Activated CD8-positive, alpha-beta T cell treated with anti-CD3 and anti-CD28 coated beads, Interleukin-2, amount 10 ng/mL, durations not matched to agents 7 days and 5 days (primary cell): ENCODE results near the gene CHMP2B. TPM values are rescaled to one million over a fixed set of nuclear protein-coding genes. Genes with fewer than 3 reads are reported as not detected.

Source experiments
- ATAC-seq: fragments of 150-1000 bp; cut with Tn5 transposase; one replicate; pipeline ENCODE4 v1.10.0; 2021; ENCODE audit warnings: moderate library complexity
- CTCF ChIA-PET: fragments of 350-600 bp; sonication (Branson Sonifier 250); formaldehyde crosslinking; loops from one replicate; lab custom pipeline; 2021; ENCODE audit warnings: antibody characterized with exemption; lab: Charles Lee
- POLR2A ChIA-PET: fragments of 350-600 bp; sonication (Branson Sonifier 250); formaldehyde crosslinking; loops from one replicate; lab custom pipeline; 2021; ENCODE audit warnings: antibody characterized with exemption; lab: Charles Lee
- DNase-seq: peaks from one replicate; pipeline ENCODE4 v3.0.0-alpha.2; 2020
- H3K27ac Mint-ChIP-seq: one replicate; pipeline ENCODE4 v1.8.0; 2021; ENCODE audit warnings: mild to moderate bottlenecking, mixed read lengths
- H3K27me3 Mint-ChIP-seq: one replicate; pipeline ENCODE4 v1.8.0; 2021; ENCODE audit warnings: low read depth, mixed read lengths
- H3K36me3 Mint-ChIP-seq: one replicate; pipeline ENCODE4 v1.8.0; 2021; ENCODE audit warnings: low read depth, mixed read lengths
- H3K4me1 Mint-ChIP-seq: one replicate; pipeline ENCODE4 v1.8.0; 2021; ENCODE audit warnings: low read depth, mixed read lengths
- H3K4me3 Mint-ChIP-seq: one replicate; pipeline ENCODE4 v1.8.0; 2021; ENCODE audit warnings: mild to moderate bottlenecking, mixed read lengths
- H3K9me3 Mint-ChIP-seq: one replicate; pipeline ENCODE4 v1.8.0; 2022; ENCODE audit warnings: mixed read lengths; ENCODE audit not compliant: insufficient read depth
- total RNA-seq, 2 experiments: library from RNA; stranded (reverse); gene quantifications; one replicate each; pipeline ENCODE4 v1.2.3, GENCODE V29; 2021

The CHMP2B gene, protein sequence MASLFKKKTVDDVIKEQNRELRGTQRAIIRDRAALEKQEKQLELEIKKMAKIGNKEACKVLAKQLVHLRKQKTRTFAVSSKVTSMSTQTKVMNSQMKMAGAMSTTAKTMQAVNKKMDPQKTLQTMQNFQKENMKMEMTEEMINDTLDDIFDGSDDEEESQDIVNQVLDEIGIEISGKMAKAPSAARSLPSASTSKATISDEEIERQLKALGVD
- 10 to 100 TPM; 18.8 to 21.2 TPM for total RNA-seq

DNA sequence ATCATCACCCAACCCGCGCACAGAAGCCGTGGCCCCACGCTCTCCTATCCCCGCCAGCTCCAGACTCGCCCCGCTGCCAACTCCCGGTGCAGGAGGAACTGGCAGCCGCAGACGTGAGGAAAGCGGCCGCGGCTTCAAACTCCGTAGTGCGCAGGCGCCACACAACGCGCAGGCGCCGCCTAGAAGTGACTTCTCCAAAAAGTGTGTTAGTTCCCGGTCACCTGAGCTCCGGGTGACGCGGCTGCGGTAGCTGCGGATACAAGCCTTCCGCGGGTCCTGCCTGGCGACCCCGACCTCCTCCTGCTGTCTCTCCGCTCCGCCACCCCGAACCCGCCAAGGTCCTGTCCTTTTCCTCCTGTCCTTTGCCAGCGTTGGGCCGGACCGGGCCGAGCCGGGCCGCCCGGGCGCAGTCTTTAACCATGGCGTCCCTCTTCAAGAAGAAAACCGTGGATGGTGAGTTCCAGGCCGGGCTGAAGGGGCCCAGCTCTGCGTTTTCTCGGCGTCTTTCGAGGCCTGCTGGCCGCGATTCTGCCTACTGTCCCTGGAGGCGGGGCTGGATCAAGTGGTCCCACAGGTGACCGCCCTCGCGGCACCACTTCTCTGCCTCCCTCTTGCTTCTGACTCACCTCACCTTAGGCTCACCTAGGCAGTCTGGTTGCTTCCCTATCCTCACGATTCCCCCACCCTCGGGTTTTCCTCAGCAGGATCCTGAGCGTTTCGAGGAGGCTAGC, at the start of gene CHMP2B:
Gene CHMP2B (plus strand): TSS at position 206 of the 731 bp plus-strand sequence. CDS start 214 bp downstream, at position 420.
- Mint-ChIP-seq H3K27ac (peak within 1 kb of the TSS; percentile 96), H3K36me3 (peaks cover 2% of the 10 kb centered on the region), H3K4me1 (peaks cover 24% of the 10 kb centered on the region), H3K9me3 (no peaks in the 10 kb centered on the region), H3K4me3 (peak within 1 kb of the TSS; percentile 97), H3K27me3 (peaks cover 18% of the 10 kb centered on the region)
- POLR2A ChIA-PET = interaction anchor here (0.6 kb wide), 1 partner anchor 29 kb away, joined by 3 read pairs; no protein-coding TSS in a partner anchor
- DNase-seq (peak; percentile 92), ATAC-seq (peak; percentile 95)
- CTCF ChIA-PET = no interaction called here

DNA sequence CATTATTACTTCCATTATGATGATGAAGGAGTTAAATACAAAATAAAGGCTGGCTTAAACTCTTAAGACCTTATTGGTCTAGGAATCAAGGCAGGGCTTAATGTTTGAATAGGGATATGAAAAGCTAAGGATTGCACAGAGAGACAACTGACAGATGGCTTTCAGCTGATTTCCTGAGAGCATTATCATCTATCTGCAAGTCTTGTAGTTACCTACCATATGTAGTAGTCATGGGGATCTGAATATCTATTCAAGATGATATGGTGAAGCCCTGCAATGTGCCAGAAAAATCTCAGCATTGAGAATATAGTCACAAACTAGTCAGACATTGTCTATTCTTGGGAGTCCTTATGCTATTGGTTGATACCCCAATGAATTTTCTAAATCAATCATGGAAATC, 47.5 kb upstream of the CHMP2B start:
- DNase-seq (no peak), ATAC-seq (no peak)
- H3K4me3 Mint-ChIP-seq = no peak overlapping the region
- ChIA-PET POLR2A (no interaction called here), CTCF (no interaction called here)
- no peaks in the 10 kb centered on the region for H3K9me3 Mint-ChIP-seq
- H3K27ac Mint-ChIP-seq = no peak overlapping the region
- H3K27me3 Mint-ChIP-seq = peaks cover 3% of the 10 kb centered on the region
- H3K4me1 Mint-ChIP-seq = no peaks in the 10 kb centered on the region
- no peaks in the 10 kb centered on the region for H3K36me3 Mint-ChIP-seq

DNA sequence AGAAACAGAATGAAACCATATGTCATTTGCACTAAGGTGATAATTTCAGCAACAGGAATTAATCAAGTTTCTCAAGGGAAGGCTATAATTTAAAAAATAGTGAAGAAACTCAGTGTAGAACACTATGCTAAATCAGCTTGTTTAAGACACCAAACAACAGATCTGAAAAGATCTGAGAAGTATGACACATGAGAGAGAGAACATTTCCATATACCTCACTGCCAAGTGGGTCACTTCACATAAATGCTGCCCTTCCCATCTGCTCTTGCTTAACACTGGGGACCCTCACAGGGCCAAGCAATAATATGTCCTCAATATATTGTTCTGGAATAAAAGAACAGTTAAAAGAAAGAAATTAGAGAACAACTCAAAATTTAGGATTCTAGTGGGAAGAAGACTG, 45.6 kb upstream of the CHMP2B start:
- H3K9me3 Mint-ChIP-seq = no peaks in the 10 kb centered on the region
- POLR2A ChIA-PET = no interaction called here
- no peaks in the 10 kb centered on the region for H3K4me1 Mint-ChIP-seq
- no peaks in the 10 kb centered on the region for H3K36me3 Mint-ChIP-seq
- CTCF ChIA-PET = no interaction called here
- DNase-seq (no peak), ATAC-seq (no peak)
- H3K27ac Mint-ChIP-seq = no peak overlapping the region
- peaks cover 3% of the 10 kb centered on the region for H3K27me3 Mint-ChIP-seq
- no peak overlapping the region for H3K4me3 Mint-ChIP-seq

GRCh38 chr3:87182023-87182422, 45.1 kb upstream of the CHMP2B start:
- H3K27ac Mint-ChIP-seq = no peak overlapping the region
- no peaks in the 10 kb centered on the region for H3K36me3 Mint-ChIP-seq
- CTCF ChIA-PET = no interaction called here
- no peaks in the 10 kb centered on the region for H3K4me1 Mint-ChIP-seq
- no peaks in the 10 kb centered on the region for H3K9me3 Mint-ChIP-seq
- POLR2A ChIA-PET = no interaction called here
- ATAC-seq = no peak
- no peak for DNase-seq
- H3K4me3 Mint-ChIP-seq = no peak overlapping the region
- peaks cover 7% of the 10 kb centered on the region for H3K27me3 Mint-ChIP-seq

- CTCF ChIA-PET = no interaction called here
- Mint-ChIP-seq H3K4me3 (no peak overlapping the region), H3K9me3 (no peaks in the 10 kb centered on the region), H3K36me3 (no peaks in the 10 kb centered on the region), H3K4me1 (no peaks in the 10 kb centered on the region), H3K27ac (no peak overlapping the region), H3K27me3 (peaks cover 12% of the 10 kb centered on the region)
- DNase-seq (no peak), ATAC-seq (no peak)
- POLR2A ChIA-PET = no interaction called here
These were observed 40.4 kb upstream of the CHMP2B start for GRCh38 chr3:87186608-87187159.

DNA sequence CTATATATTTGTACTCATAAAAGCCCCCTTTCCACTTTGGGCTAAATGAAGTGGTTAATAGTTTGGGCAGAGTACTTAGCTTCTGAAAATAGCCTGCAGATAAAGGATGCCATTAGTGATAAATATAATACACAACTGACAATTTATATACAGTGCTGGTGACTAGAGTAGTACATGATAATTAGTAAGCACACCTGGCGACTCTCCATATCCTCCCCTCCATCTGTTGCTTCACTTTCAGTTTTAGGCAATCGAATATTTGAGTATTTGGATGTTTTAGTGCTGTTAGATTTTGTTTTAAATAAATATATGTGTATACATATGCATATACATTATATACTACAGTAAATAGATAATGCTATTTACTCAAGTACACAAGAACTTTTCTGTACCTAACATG, 35.9 kb upstream of the CHMP2B start:
- no peak for ATAC-seq
- Mint-ChIP-seq H3K36me3 (no peaks in the 10 kb centered on the region), H3K9me3 (no peaks in the 10 kb centered on the region), H3K4me3 (no peak overlapping the region), H3K27me3 (peaks cover 8% of the 10 kb centered on the region), H3K4me1 (no peaks in the 10 kb centered on the region), H3K27ac (no peak overlapping the region)
- CTCF ChIA-PET = no interaction called here
- POLR2A ChIA-PET = no interaction called here
- DNase-seq = no peak

GRCh38 chr3:87191641-87192040, 35.5 kb upstream of the CHMP2B start:
- ChIA-PET POLR2A (no interaction called here), CTCF (interaction anchor here (0.5 kb wide), 1 partner anchor 107 kb away, joined by 3 read pairs; no protein-coding TSS in a partner anchor)
- Mint-ChIP-seq H3K4me3 (no peak overlapping the region), H3K27ac (no peak overlapping the region), H3K9me3 (no peaks in the 10 kb centered on the region), H3K27me3 (peaks cover 8% of the 10 kb centered on the region), H3K4me1 (no peaks in the 10 kb centered on the region), H3K36me3 (no peaks in the 10 kb centered on the region)
- DNase-seq = no peak
- ATAC-seq = no peak

DNA sequence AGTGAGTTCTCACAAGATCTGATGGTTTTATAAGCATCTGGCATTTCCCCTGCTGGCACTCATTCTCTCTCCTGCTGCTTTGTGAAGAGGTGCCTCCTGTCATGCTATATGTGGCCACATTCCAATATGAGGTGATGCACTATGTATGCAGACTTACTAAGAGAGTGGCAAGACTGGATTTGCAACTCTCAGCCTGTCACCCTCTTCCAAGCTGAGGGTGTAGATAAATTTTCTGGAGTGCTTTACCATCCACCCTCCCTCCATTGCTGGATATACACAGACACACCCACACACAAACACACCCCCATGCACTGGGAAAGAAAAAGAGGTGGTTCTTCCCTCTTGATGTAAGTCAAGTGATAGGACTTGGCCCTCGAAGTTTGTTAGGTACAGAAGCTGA, 30.2 kb upstream of the CHMP2B start:
- CTCF ChIA-PET = no interaction called here
- POLR2A ChIA-PET = no interaction called here
- no peak overlapping the region for H3K27ac Mint-ChIP-seq

GRCh38 chr3:87197531-87197930, 29.6 kb upstream of the CHMP2B start:
- ChIA-PET POLR2A (no interaction called here), CTCF (no interaction called here)
- Mint-ChIP-seq H3K27ac (no peak overlapping the region), H3K36me3 (no peaks in the 10 kb centered on the region), H3K4me3 (no peak overlapping the region), H3K9me3 (no peaks in the 10 kb centered on the region), H3K27me3 (peaks cover 2% of the 10 kb centered on the region), H3K4me1 (no peaks in the 10 kb centered on the region)
- DNase-seq (no peak), ATAC-seq (no peak)

More for the DNA sequence above, 30.2 kb upstream of the CHMP2B start:
- Mint-ChIP-seq H3K9me3 (no peaks in the 10 kb centered on the region), H3K4me1 (no peaks in the 10 kb centered on the region), H3K36me3 (no peaks in the 10 kb centered on the region), H3K4me3 (no peak overlapping the region), H3K27me3 (peaks cover 2% of the 10 kb centered on the region)
- ATAC-seq (no peak), DNase-seq (no peak)

DNA sequence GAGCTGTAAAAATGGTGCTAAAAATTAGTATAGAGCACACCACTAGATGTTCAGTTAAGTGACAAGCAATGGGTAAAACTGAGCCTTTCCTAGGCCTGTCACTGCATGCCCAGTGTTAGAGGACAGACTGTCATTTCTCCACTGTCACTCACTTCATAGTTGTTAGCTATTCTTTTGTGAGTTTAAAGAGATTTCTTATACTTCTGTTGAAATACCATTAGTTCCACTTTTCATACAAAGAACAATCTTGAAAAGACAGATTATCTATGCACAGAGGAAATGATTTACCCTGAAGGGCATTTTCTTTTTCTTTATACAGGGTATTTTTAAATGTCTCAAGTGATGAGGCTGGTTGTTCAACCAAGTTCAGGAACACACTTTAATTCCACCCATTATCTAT, 28.3 kb upstream of the CHMP2B start:
- no peaks in the 10 kb centered on the region for H3K9me3 Mint-ChIP-seq
- no peak for ATAC-seq
- H3K27me3 Mint-ChIP-seq = peaks cover 2% of the 10 kb centered on the region

DNA sequence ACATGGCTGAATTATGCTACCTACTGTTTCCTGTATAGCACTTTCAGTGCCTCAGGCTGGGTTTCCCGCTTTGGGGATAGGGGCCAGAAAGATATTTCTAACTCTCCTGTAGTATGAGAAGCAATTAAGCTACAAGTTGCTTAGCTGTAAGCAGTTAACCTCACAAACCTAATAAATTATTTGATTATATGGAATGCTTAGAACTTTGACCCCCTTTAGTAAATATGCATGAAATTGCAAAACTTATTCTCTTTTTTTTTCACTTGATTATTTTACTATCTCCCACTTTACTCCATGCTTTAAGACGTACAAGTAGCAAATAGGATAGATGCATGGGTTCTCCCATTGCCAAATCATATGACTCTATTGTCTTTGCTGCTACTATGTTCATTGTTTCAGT, 27.5 kb upstream of the CHMP2B start:
- Mint-ChIP-seq H3K4me3 (no peak overlapping the region), H3K36me3 (no peaks in the 10 kb centered on the region), H3K27me3 (peaks cover 2% of the 10 kb centered on the region), H3K27ac (no peak overlapping the region), H3K4me1 (no peaks in the 10 kb centered on the region), H3K9me3 (no peaks in the 10 kb centered on the region)
- DNase-seq = no peak
- CTCF ChIA-PET = no interaction called here
- ATAC-seq = no peak
- POLR2A ChIA-PET = no interaction called here

More for the DNA sequence above, 28.3 kb upstream of the CHMP2B start:
- no peaks in the 10 kb centered on the region for H3K4me1 Mint-ChIP-seq
- ChIA-PET POLR2A (interaction anchor here (0.8 kb wide), 1 partner anchor 28 kb away, joined by 3 read pairs; the partner anchor contains the start of gene CHMP2B), CTCF (no interaction called here)
- no peak overlapping the region for H3K4me3 Mint-ChIP-seq
- no peak for DNase-seq
- no peak overlapping the region for H3K27ac Mint-ChIP-seq
- H3K36me3 Mint-ChIP-seq = no peaks in the 10 kb centered on the region

DNA sequence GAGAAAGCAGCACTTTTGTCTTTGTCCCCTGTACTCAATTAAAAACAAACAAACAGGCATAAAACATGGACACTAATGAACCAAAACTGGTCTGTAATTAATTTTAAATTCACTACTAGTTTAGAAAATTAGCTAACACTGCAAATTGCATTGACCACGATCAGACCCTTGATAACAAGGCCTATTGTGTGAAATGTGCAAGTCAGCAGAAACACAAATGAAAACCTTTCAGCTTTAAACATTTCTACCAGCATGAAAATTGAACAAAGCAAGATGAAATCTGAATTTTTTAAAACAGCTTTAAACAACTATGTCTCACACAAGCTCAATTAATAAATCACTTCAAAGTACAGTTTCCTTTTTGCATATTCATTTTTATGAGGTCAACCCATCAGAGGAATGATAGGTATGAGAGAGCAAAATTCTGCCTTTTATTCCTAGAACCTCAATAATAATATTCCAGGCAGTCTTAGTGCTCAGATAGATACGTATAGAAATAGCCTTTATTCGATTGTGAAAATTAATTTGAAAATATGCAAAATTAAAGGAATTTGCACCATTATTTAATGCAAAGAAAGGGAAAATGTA, 27.0 kb upstream of the CHMP2B start:
- ChIA-PET POLR2A (no interaction called here), CTCF (no interaction called here)
- ATAC-seq = no peak
- H3K9me3 Mint-ChIP-seq = no peaks in the 10 kb centered on the region
- no peak for DNase-seq
- H3K4me1 Mint-ChIP-seq = no peaks in the 10 kb centered on the region
- no peaks in the 10 kb centered on the region for H3K36me3 Mint-ChIP-seq
- peaks cover 2% of the 10 kb centered on the region for H3K27me3 Mint-ChIP-seq
- no peak overlapping the region for H3K4me3 Mint-ChIP-seq
- no peak overlapping the region for H3K27ac Mint-ChIP-seq
